PC-9 (cell line): ENCODE measurements around the gene AP3S2. TPM values are rescaled to one million over a fixed set of nuclear protein-coding genes. Genes with fewer than 3 reads are reported as not detected.

Experiments used
- BruUV-seq: library from RNA; stranded (reverse); fragments of 400-500 nt; replicated peaks from 2 replicates; lab custom pipeline; 2021; lab: Mats Ljungman, UMichigan
- CTCF ChIA-PET: fragments of 300-600 bp; sonication (Branson Sonifier 250); formaldehyde crosslinking; loops from one replicate; lab custom pipeline; 2022; ENCODE audit warnings: antibody characterized with exemption; lab: Charles Lee
- POLR2A ChIA-PET: fragments of 300-600 bp; sonication (Branson Sonifier 250); formaldehyde crosslinking; loops from one replicate; lab custom pipeline; 2022; ENCODE audit warnings: antibody characterized with exemption; ENCODE audit not compliant: unreplicated experiment; lab: Charles Lee
- DNase-seq, 2 experiments: peaks; one replicate each; pipeline versions ENCODE4 v3.0.0 to v3.0.0-alpha.2; 2015 to 2022; ENCODE audit warnings: mixed read lengths in 1 of 2
- H2AFZ ChIP-seq: fragments of 200-600 bp; sonication (generic); 2 replicates; pipeline ENCODE4 v1.8.1; 2017; ENCODE audit warnings: antibody characterized with exemption
- H3F3A ChIP-seq: fragments of 200-600 bp; sonication (generic); 2 replicates; pipeline ENCODE4 v1.8.1; 2017; ENCODE audit warnings: antibody characterized with exemption, mild to moderate bottlenecking, low read depth; ENCODE audit not compliant: insufficient read depth
- H3K27ac ChIP-seq: fragments of 200-600 bp; sonication (generic); 2 replicates; pipeline ENCODE4 v1.6.1; 2016; ENCODE audit warnings: mixed run types
- H3K27me3 ChIP-seq: fragments of 200-600 bp; sonication (generic); 2 replicates; pipeline ENCODE4 v1.6.1; 2016; ENCODE audit warnings: low read depth, mixed run types; ENCODE audit not compliant: insufficient read depth
- H3K36me3 ChIP-seq: fragments of 200-600 bp; sonication (generic); 2 replicates; pipeline ENCODE4 v1.6.1; 2016; ENCODE audit warnings: low read depth, mixed run types
- H3K4me1 ChIP-seq: fragments of 200-600 bp; sonication (generic); replicated peaks from 2 replicates; pipeline ENCODE4 v1.6.1; 2016; ENCODE audit warnings: mixed run types; ENCODE audit not compliant: insufficient read depth
- H3K4me2 ChIP-seq: fragments of 200-600 bp; sonication (generic); 2 replicates; pipeline ENCODE4 v1.6.1; 2017; ENCODE audit warnings: mixed run types
- H3K4me3 ChIP-seq: fragments of 200-600 bp; sonication (generic); 2 replicates; pipeline ENCODE4 v1.6.1; 2016; ENCODE audit warnings: mixed run types
- H3K79me2 ChIP-seq: fragments of 200-600 bp; sonication (generic); 2 replicates; pipeline ENCODE4 v1.6.1; 2017; ENCODE audit warnings: low read depth, mixed run types
- H3K9me2 ChIP-seq: fragments of 200-600 bp; sonication (generic); 2 replicates; pipeline ENCODE4 v1.8.1; 2017; ENCODE audit warnings: mild to moderate bottlenecking; ENCODE audit not compliant: insufficient read depth
- H3K9me3 ChIP-seq: fragments of 200-600 bp; sonication (generic); 2 replicates; pipeline ENCODE4 v1.8.1; 2016; ENCODE audit warnings: low read depth; ENCODE audit not compliant: insufficient read depth
- H4K20me1 ChIP-seq: fragments of 200-600 bp; sonication (generic); 2 replicates; pipeline ENCODE4 v1.8.1; 2017; ENCODE audit not compliant: insufficient read depth
- EZH2 ChIP-seq: fragments of 200-600 bp; sonication (generic); IDR thresholded peaks from 2 replicates; pipeline ENCODE4 v1.8.0; 2017; ENCODE audit warnings: antibody characterized with exemption, low read depth
- intact Hi-C: fragments of 100-400 bp; cut with micrococcal nuclease; formaldehyde crosslinking; loops from one replicate; pipeline ENCODE4 v1.10.0; 2022; ENCODE audit not compliant: unreplicated experiment
- total RNA-seq: library from RNA; stranded (reverse); gene quantifications from 2 replicates; pipeline ENCODE4 v1.2.3, GENCODE V29; 2021
- TF ChIP-seq, protein P1 (sequence below): fragments of 200-600 bp; sonication (generic); conservative IDR thresholded peaks from 2 replicates; pipeline ENCODE4 v1.6.1; 2017; ENCODE audit warnings: mixed run types, antibody characterized with exemption, mild to moderate bottlenecking, moderate library complexity

The AP3S2 gene
- total RNA-seq, 1 experiment from 2014 or later: 57.6 TPM

- H3K4me3 ChIP-seq: no peak overlapping the region
- H2AFZ ChIP-seq: no peak overlapping the region
- peaks cover 22% of the 10 kb centered on the region for H3F3A ChIP-seq
- peaks cover 20% of the 10 kb centered on the region for H3K4me1 ChIP-seq
- H3K9me2 ChIP-seq: no peaks in the 10 kb centered on the region
- peak; percentile 65 to 80 for DNase-seq
- no peaks in the 10 kb centered on the region for H3K27me3 ChIP-seq
- no peak overlapping the region; the same call in 1 of the 2 replicates for H3K4me2 ChIP-seq
- CTCF ChIA-PET: interaction anchor here (0.5 to 1.7 kb wide), 8 partner anchors 73 to 462 kb away, joined by 3 to 10 read pairs (median 4); no protein-coding TSS in a partner anchor
- no peak overlapping the region for H3K27ac ChIP-seq
- POLR2A ChIA-PET: interaction anchor here (0.6 kb wide), 2 partner anchors 204 to 303 kb away, joined by 4 to 10 read pairs; partner anchors contain the start of gene IDH2
- no peaks in the 10 kb centered on the region for H3K9me3 ChIP-seq
- H4K20me1 ChIP-seq: no peaks in the 10 kb centered on the region
- peaks cover 6% of the 10 kb centered on the region for H3K36me3 ChIP-seq
- BruUV-seq: no TSS peak
- H3K79me2 ChIP-seq: no peaks in the 10 kb centered on the region
- no peak for TF ChIP-seq EZH2
- TF ChIP-seq, protein P1, sequence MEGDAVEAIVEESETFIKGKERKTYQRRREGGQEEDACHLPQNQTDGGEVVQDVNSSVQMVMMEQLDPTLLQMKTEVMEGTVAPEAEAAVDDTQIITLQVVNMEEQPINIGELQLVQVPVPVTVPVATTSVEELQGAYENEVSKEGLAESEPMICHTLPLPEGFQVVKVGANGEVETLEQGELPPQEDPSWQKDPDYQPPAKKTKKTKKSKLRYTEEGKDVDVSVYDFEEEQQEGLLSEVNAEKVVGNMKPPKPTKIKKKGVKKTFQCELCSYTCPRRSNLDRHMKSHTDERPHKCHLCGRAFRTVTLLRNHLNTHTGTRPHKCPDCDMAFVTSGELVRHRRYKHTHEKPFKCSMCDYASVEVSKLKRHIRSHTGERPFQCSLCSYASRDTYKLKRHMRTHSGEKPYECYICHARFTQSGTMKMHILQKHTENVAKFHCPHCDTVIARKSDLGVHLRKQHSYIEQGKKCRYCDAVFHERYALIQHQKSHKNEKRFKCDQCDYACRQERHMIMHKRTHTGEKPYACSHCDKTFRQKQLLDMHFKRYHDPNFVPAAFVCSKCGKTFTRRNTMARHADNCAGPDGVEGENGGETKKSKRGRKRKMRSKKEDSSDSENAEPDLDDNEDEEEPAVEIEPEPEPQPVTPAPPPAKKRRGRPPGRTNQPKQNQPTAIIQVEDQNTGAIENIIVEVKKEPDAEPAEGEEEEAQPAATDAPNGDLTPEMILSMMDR: peak; percentile 83
- intact Hi-C loops: loop anchor here (1.0 to 10.0 kb wide), 6 partner anchors 14 to 384 kb away; partner anchors contain the start of genes ARPIN and NGRN
Measured at GRCh38 chr15:89898614-89899294, 5.0 kb upstream of the AP3S2 start.

DNA sequence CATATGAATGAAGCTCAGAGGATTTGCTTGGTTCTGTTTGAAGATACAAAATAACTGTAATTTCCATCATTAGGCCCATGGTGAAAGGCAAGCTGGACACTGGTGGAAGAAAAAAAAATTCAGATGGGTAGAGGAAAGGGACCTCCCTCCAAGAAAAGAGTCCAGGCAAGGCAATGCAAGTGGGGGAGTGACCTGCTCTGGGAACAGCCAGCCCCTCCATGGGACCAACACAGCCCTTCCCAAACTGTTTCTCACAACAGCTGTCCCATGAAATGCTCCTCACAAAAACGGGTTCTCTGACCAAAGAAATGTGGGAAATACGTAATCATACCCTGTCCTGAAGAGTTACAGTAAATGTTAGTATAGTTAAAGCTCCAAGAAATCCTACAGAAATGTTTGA, 4.4 kb upstream of the AP3S2 start:
- Histone ChIP-seq H4K20me1 (no peaks in the 10 kb centered on the region), H3K9me3 (no peaks in the 10 kb centered on the region), H3K27ac (no peak overlapping the region), H3K4me1 (peaks cover 20% of the 10 kb centered on the region), H3K36me3 (peaks cover 6% of the 10 kb centered on the region), H3K79me2 (peaks cover 4% of the 10 kb centered on the region), H3K4me3 (no peak overlapping the region), H3K27me3 (no peaks in the 10 kb centered on the region), H2AFZ (no peak overlapping the region), H3K4me2 (no peak overlapping the region; the same call in 1 of the 2 replicates), H3K9me2 (no peaks in the 10 kb centered on the region), H3F3A (peaks cover 28% of the 10 kb centered on the region)
- TF ChIP-seq, protein P1: no peak
- no peak for TF ChIP-seq EZH2
- DNase-seq: no peak
- BruUV-seq: no TSS peak
- intact Hi-C loops: loop anchor here (1.0 to 10.0 kb wide), 6 partner anchors 15 to 384 kb away; partner anchors contain the start of genes ARPIN and NGRN
- ChIA-PET POLR2A (interaction anchor here (0.6 kb wide), 2 partner anchors 204 to 304 kb away, joined by 4 to 10 read pairs; partner anchors contain the start of gene IDH2), CTCF (interaction anchor here (0.5 to 1.7 kb wide), 7 partner anchors 73 to 462 kb away, joined by 3 to 10 read pairs (median 4); no protein-coding TSS in a partner anchor)

GRCh38 chr15:89893027-89893426, 767 bp downstream of the AP3S2 start:
- POLR2A ChIA-PET: interaction anchor here (0.6 kb wide), 2 partner anchors 132 to 143 kb away, joined by 4 to 5 read pairs; no protein-coding TSS in a partner anchor
- TF ChIP-seq, protein P1: no peak; the same call in 1 of the 2 replicates
- no peak for TF ChIP-seq EZH2
- Histone ChIP-seq H3K4me3 (peak overlapping the region; percentile 87), H3K4me1 (peaks cover 30% of the 10 kb centered on the region), H3K4me2 (peak overlapping the region; percentile 82), H3K27ac (peak overlapping the region; percentile 97), H3K9me3 (no peaks in the 10 kb centered on the region), H3K79me2 (peaks cover 48% of the 10 kb centered on the region), H3F3A (peaks cover 55% of the 10 kb centered on the region), H3K27me3 (no peaks in the 10 kb centered on the region), H3K9me2 (no peaks in the 10 kb centered on the region), H2AFZ (peak overlapping the region; percentile 64), H4K20me1 (no peaks in the 10 kb centered on the region; the same call in 1 of the 2 replicates), H3K36me3 (peaks cover 10% of the 10 kb centered on the region; the same call in 1 of the 2 replicates)
- BruUV-seq: TSS peak; percentile 37
- CTCF ChIA-PET: interaction anchor here (0.6 kb wide), 1 partner anchor 394 kb away, joined by 7 read pairs; no protein-coding TSS in a partner anchor
- DNase-seq: peak in 1 of 2 experiments; percentile 40
- intact Hi-C loops: loop anchor here (5.0 to 10.0 kb wide), 3 partner anchors 339 to 396 kb away; partner anchors contain the start of genes CIB1, GDPGP1, NGRN and RHCG
